Suprapubic skin (tissue), 4 donors: Measurements from ENCODE around the gene SECISBP2L. TPM values are rescaled to one million over a fixed set of nuclear protein-coding genes. Genes with fewer than 3 reads are reported as not detected.
A peak's percentile ranks its signal among the peaks of the same experiment; 100 is the strongest.
"Not testable (repeated sequence)": the region's sequence is repeated elsewhere in the genome, so short reads cannot be mapped to it uniquely, and the experiment has no call there.

ENCODE experiments used
- DNase-seq, 2 donors: peaks; one replicate each; pipeline ENCODE4 v3.0.0-alpha.2; 2019; ENCODE audit warnings: low spot score in 2 of 2
- H3K27ac ChIP-seq: fragments of 200-600 bp; sonication (generic); one replicate; pipeline ENCODE4 v1.5.1; 2019
- H3K27me3 ChIP-seq: fragments of 200-600 bp; sonication (generic); one replicate; pipeline ENCODE4 v1.5.1; 2019
- H3K36me3 ChIP-seq: fragments of 200-600 bp; sonication (generic); one replicate; pipeline ENCODE4 v1.5.1; 2019
- H3K4me1 ChIP-seq: fragments of 200-600 bp; sonication (generic); one replicate; pipeline ENCODE4 v1.5.1; 2019
- H3K4me3 ChIP-seq: fragments of 200-600 bp; sonication (generic); one replicate; pipeline ENCODE4 v1.5.1; 2019; ENCODE audit warnings: mild to moderate bottlenecking
- H3K9me3 ChIP-seq: fragments of 200-600 bp; sonication (generic); one replicate; pipeline ENCODE4 v1.5.1; 2019
- CTCF ChIP-seq, 2 donors: fragments of 200-600 bp in 1 of 2; fragments of 450-650 bp in 1 of 2; sonication (generic) in 1 of 2; IDR thresholded peaks; one replicate each; pipeline ENCODE4 v1.5.1; 2016 to 2019; ENCODE audit warnings: antibody characterized with exemption in 2 of 2, mild to moderate bottlenecking in 1 of 2, moderate library complexity in 1 of 2
- EP300 ChIP-seq: sonication (generic); formaldehyde crosslinking; IDR thresholded peaks from one replicate; pipeline ENCODE4 v1.6.1; 2017; ENCODE audit warnings: antibody characterized with exemption
- POLR2A ChIP-seq, 2 donors: fragments of 450-650 bp; IDR thresholded peaks; one replicate each; pipeline ENCODE4 v1.6.1; 2017; ENCODE audit warnings: antibody characterized with exemption in 2 of 2, mild to moderate bottlenecking in 2 of 2, moderate library complexity in 2 of 2
- POLR2AphosphoS5 ChIP-seq, 3 donors: sonication (generic); formaldehyde crosslinking; IDR thresholded peaks; one replicate each; pipeline ENCODE4 v1.6.1; 2017; ENCODE audit warnings: antibody characterized with exemption in 3 of 3
- WGBS: methylation state at CpG from one replicate; pipeline ENCODE4 v1.1.5; 2018; 5-methylcytosine and 5-hydroxymethylcytosine counted together
- total RNA-seq, 4 donors: library from RNA; depleted of rRNA; stranded (reverse); fragments of >200 nt; gene quantifications; one replicate each; pipeline ENCODE4 v1.1.0, GENCODE V29; 2016

The SECISBP2L gene
- total RNA-seq, 4 donors from 2014 or later, result 21.8 to 58.6 (median 38.7) TPM

- 6% methylated on average over 38 of the region's 53 CpGs for WGBS
- Histone ChIP-seq H3K4me3 (peak overlapping the region; percentile 51), H3K36me3 (no peaks in the 10 kb centered on the region), H3K27ac (peak overlapping the region; percentile 55), H3K4me1 (peaks cover 14% of the 10 kb centered on the region), H3K9me3 (no peaks in the 10 kb centered on the region), H3K27me3 (no peaks in the 10 kb centered on the region)
- TF ChIP-seq CTCF (IDR thresholded peaks at IDR 0.05) (peak; percentile 87 to 99), POLR2AphosphoS5 (IDR thresholded peaks at IDR 0.05) (no peak)
- peak; percentile 81 to 89 for DNase-seq
These were observed 70.5 kb downstream of the SECISBP2L start for GRCh38 chr15:48975472-48976419.

GRCh38 chr15:48974882-48975281, 71.4 kb downstream of the SECISBP2L start:
- WGBS, result 66% methylated on average over 2 of the region's 2 CpGs
- H3K27ac ChIP-seq, result no peak overlapping the region
- no peak for TF ChIP-seq CTCF (IDR thresholded peaks at IDR 0.05)
- no peak for TF ChIP-seq POLR2AphosphoS5 (IDR thresholded peaks at IDR 0.05)
- no peak for TF ChIP-seq POLR2A (IDR thresholded peaks at IDR 0.05)
- TF ChIP-seq EP300, result no peak

GRCh38 chr15:48972750-48973503, 73.3 kb downstream of the SECISBP2L start:
- Histone ChIP-seq H3K36me3 (no peaks in the 10 kb centered on the region), H3K27me3 (no peaks in the 10 kb centered on the region), H3K27ac (no peak overlapping the region), H3K4me1 (peaks cover 14% of the 10 kb centered on the region), H3K9me3 (no peaks in the 10 kb centered on the region), H3K4me3 (no peak overlapping the region)
- 92% methylated on average over 20 of the region's 35 CpGs for WGBS
- TF ChIP-seq EP300 (no peak), POLR2A (IDR thresholded peaks at IDR 0.05) (no peak), CTCF (IDR thresholded peaks at IDR 0.05) (no peak), POLR2AphosphoS5 (IDR thresholded peaks at IDR 0.05) (no peak)
- no peak for DNase-seq

More at GRCh38 chr15:48974882-48975281, 71.4 kb downstream of the SECISBP2L start:
- DNase-seq, result no peak
- Histone ChIP-seq H3K4me1 (peaks cover 14% of the 10 kb centered on the region), H3K27me3 (no peaks in the 10 kb centered on the region), H3K4me3 (no peak overlapping the region), H3K36me3 (no peaks in the 10 kb centered on the region), H3K9me3 (no peaks in the 10 kb centered on the region)

- H3K4me3 ChIP-seq, H3K27me3 ChIP-seq, H3K36me3 ChIP-seq, DNase-seq, H3K4me1 ChIP-seq, H3K27ac ChIP-seq, H3K9me3 ChIP-seq: not testable (repeated sequence)
- WGBS, result 65% methylated on average over 1 of the region's 1 CpG
These were observed 75.3 kb downstream of the SECISBP2L start for GRCh38 chr15:48970926-48971325.

GRCh38 chr15:48968066-48968465, 78.2 kb downstream of the SECISBP2L start:
- Histone ChIP-seq H3K36me3 (no peaks in the 10 kb centered on the region), H3K4me3 (no peak overlapping the region), H3K4me1 (peaks cover 13% of the 10 kb centered on the region), H3K9me3 (no peaks in the 10 kb centered on the region), H3K27me3 (no peaks in the 10 kb centered on the region), H3K27ac (no peak overlapping the region)
- DNase-seq, result no peak
- TF ChIP-seq POLR2A (IDR thresholded peaks at IDR 0.05) (no peak), CTCF (IDR thresholded peaks at IDR 0.05) (no peak), EP300 (no peak), POLR2AphosphoS5 (IDR thresholded peaks at IDR 0.05) (no peak)
- 95% methylated on average over 4 of the region's 4 CpGs for WGBS
